ENCODE measurements around the gene PLEKHA3. TPM values are rescaled to one million over a fixed set of nuclear protein-coding genes. Genes with fewer than 3 reads are reported as not detected.

PLEKHA3 gene
- total RNA-seq, 1 donor from 2014 or later: 5.2 TPM

DNA sequence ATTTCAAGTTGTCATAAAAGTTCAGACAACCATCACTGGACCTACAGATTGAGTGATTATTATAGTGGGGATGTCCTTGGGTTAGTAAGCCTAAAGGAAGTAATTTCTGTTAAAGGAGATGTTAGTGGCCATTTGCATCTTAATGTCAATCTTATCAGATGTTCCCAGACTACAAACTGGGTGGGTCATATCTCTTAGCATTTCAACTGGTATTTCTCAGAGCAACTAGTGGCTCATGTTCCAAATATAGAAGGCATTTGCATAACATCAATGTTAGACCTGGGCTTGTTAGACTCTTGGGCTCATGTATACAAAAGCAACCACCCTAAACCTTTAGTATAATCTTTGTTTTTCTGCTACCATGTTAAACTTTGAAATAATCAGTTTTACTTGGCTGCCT, 17.9 kb downstream of the PLEKHA3 start:
- peaks cover 0 to 4% (median 0%) of the 10 kb centered on the region in 3 donors for H3K4me1 ChIP-seq (ENCODE audit: control insufficient read depth in 3 of 3, insufficient read depth in 3 of 3, low read length in 3 of 3)
- H3K36me3 ChIP-seq (ENCODE audit: control insufficient read depth in 3 of 3, insufficient read depth in 3 of 3, low read length in 3 of 3): peaks cover 23 to 64% (median 60%) of the 10 kb centered on the region in 3 donors
- H3K27me3 ChIP-seq (ENCODE audit: control insufficient read depth in 3 of 3, insufficient read depth in 3 of 3, low read length in 3 of 3): no peaks in the 10 kb centered on the region
- no peak overlapping the region for H3K9ac ChIP-seq (ENCODE audit: low read depth in 1 of 3, low read length in 3 of 3)
- no peak overlapping the region for H3K4me3 ChIP-seq (ENCODE audit: low read length in 3 of 3)
- no peaks in the 10 kb centered on the region for H3K9me3 ChIP-seq (ENCODE audit: control insufficient read depth in 3 of 3, low read length in 3 of 3)
- H3K27ac ChIP-seq (ENCODE audit: low read depth, low read length): no peak overlapping the region

DNA sequence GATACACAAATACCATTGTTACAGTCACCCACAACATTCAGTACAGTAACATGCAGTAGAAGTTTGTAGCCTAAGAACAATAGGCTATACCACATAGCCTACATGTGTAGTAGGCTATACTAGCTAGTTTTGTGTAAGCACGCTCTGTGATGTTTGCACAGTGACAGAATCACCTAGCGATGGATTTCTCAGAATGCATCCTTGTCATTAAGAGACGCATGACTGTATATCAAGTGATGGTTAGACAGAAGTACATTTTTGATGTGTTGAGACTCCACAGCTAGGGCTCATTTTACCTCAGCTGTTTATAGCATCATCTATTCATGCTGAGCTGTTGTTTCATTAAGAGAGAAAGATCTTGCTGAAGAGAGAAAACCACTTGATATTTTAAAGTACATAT, 19.4 kb downstream of the PLEKHA3 start:
- peaks cover 20 to 61% (median 54%) of the 10 kb centered on the region in 3 donors for H3K36me3 ChIP-seq (ENCODE audit: control insufficient read depth in 3 of 3, insufficient read depth in 3 of 3, low read length in 3 of 3)
- peaks cover 0 to 4% (median 0%) of the 10 kb centered on the region in 3 donors for H3K4me1 ChIP-seq (ENCODE audit: control insufficient read depth in 3 of 3, insufficient read depth in 3 of 3, low read length in 3 of 3)
- H3K9me3 ChIP-seq (ENCODE audit: control insufficient read depth in 3 of 3, low read length in 3 of 3): no peaks in the 10 kb centered on the region
- H3K27ac ChIP-seq (ENCODE audit: low read depth, low read length): no peak overlapping the region
- H3K9ac ChIP-seq (ENCODE audit: low read depth in 1 of 3, low read length in 3 of 3): no peak overlapping the region
- no peaks in the 10 kb centered on the region for H3K27me3 ChIP-seq (ENCODE audit: control insufficient read depth in 3 of 3, insufficient read depth in 3 of 3, low read length in 3 of 3)
- H3K4me3 ChIP-seq (ENCODE audit: low read length in 3 of 3): no peak overlapping the region

DNA sequence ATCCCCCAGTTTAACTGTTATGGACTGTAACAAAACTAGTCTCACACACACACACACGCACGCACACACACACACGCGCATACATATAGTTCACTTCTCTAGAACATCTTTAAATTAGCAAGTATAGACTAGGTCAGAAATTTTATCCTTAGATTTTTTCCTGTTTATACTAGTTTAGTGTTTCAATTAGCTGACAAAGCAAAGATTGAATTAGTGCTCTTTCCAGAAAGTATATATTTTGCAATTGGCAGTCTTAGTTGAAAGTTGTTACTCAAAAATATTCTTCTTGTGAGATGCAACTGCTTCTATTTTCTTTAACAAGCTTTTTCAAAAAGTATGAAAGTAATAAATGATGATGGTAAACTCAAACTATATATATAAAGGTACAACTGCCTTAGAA, 22.5 kb downstream of the PLEKHA3 start:
- Histone ChIP-seq H3K36me3 (ENCODE audit: control insufficient read depth in 3 of 3, insufficient read depth in 3 of 3, low read length in 3 of 3) (peaks cover 14 to 48% (median 45%) of the 10 kb centered on the region in 3 donors), H3K27ac (ENCODE audit: low read depth, low read length) (no peak overlapping the region), H3K4me1 (ENCODE audit: control insufficient read depth in 3 of 3, insufficient read depth in 3 of 3, low read length in 3 of 3) (peaks cover 0 to 4% (median 0%) of the 10 kb centered on the region in 3 donors), H3K27me3 (ENCODE audit: control insufficient read depth in 3 of 3, insufficient read depth in 3 of 3, low read length in 3 of 3) (no peaks in the 10 kb centered on the region), H3K4me3 (ENCODE audit: low read length in 3 of 3) (no peak overlapping the region), H3K9ac (ENCODE audit: low read depth in 1 of 3, low read length in 3 of 3) (no peak overlapping the region), H3K9me3 (ENCODE audit: control insufficient read depth in 3 of 3, low read length in 3 of 3) (no peaks in the 10 kb centered on the region)

DNA sequence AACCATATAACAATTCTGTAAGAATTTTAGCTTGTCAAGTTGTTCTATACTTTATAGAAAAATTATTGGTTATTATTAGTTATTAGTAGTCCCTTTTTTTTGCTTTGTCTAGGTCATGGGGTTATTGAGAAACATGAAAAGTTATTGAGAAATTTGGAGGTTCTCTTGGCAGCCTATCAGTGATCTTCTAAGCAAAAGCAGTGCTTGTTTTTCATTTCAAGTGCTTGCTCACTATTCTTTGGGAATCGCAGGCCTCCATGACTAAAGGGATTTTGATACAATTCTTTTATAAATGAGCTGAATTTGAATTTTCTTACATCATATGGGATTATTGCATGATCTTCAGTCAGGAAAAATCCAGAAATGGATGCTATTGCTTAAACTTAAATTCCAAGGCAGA, 25.8 kb downstream of the PLEKHA3 start:
- peaks cover 7 to 34% (median 31%) of the 10 kb centered on the region in 3 donors for H3K36me3 ChIP-seq (ENCODE audit: control insufficient read depth in 3 of 3, insufficient read depth in 3 of 3, low read length in 3 of 3)

DNA sequence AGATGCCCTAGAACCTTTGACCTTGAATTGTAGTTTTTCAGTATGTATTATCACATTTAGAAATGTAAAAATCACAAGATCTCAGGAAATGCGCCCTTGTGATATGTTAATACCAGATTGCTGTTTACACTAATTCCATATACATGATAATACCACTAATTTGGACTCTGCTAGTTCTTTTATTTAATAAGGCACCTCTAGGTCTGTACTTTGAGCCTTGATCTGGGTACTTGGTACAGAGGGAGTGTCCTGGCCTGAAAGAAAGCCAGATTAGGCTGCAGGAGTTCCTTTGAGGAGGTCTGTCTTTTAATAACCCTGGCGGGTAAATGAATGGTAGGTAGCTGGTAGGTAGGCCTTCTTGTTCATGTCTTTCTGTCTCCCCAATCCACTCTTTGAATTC, 26.3 kb downstream of the PLEKHA3 start:
- Histone ChIP-seq H3K27ac (ENCODE audit: low read depth, low read length) (no peak overlapping the region), H3K9ac (ENCODE audit: low read depth in 1 of 3, low read length in 3 of 3) (no peak overlapping the region), H3K27me3 (ENCODE audit: control insufficient read depth in 3 of 3, insufficient read depth in 3 of 3, low read length in 3 of 3) (no peaks in the 10 kb centered on the region), H3K36me3 (ENCODE audit: control insufficient read depth in 3 of 3, insufficient read depth in 3 of 3, low read length in 3 of 3) (peaks cover 3 to 30% (median 28%) of the 10 kb centered on the region in 3 donors), H3K9me3 (ENCODE audit: control insufficient read depth in 3 of 3, low read length in 3 of 3) (no peaks in the 10 kb centered on the region), H3K4me1 (ENCODE audit: control insufficient read depth in 3 of 3, insufficient read depth in 3 of 3, low read length in 3 of 3) (no peaks in the 10 kb centered on the region), H3K4me3 (ENCODE audit: low read length in 3 of 3) (no peak overlapping the region)

More for the DNA sequence above, 25.8 kb downstream of the PLEKHA3 start:
- no peaks in the 10 kb centered on the region for H3K4me1 ChIP-seq (ENCODE audit: control insufficient read depth in 3 of 3, insufficient read depth in 3 of 3, low read length in 3 of 3)
- H3K27me3 ChIP-seq (ENCODE audit: control insufficient read depth in 3 of 3, insufficient read depth in 3 of 3, low read length in 3 of 3): no peaks in the 10 kb centered on the region
- H3K27ac ChIP-seq (ENCODE audit: low read depth, low read length): no peak overlapping the region
- H3K4me3 ChIP-seq (ENCODE audit: low read length in 3 of 3): no peak overlapping the region
- H3K9ac ChIP-seq (ENCODE audit: low read depth in 1 of 3, low read length in 3 of 3): no peak overlapping the region
- H3K9me3 ChIP-seq (ENCODE audit: control insufficient read depth in 3 of 3, low read length in 3 of 3): no peaks in the 10 kb centered on the region

DNA sequence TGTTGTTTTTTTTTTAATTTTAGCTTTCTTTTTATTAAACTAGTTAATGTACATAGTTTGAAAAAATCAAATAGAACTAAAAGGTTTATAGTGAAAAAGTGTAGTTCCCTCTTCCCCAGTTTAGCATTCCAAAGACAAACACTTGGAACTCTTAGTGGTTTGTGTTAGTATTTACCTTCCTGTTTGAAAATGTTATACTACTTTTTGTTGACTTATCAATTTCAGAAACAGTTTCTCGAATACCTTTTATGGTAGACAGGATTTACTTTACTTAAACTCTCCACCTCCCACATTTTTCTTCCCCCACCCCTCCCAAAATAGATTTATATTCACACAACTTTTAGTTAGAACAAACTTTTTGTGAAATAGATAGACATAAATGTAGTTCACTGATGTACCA, 26.7 kb downstream of the PLEKHA3 start:
- Histone ChIP-seq H3K27me3 (ENCODE audit: control insufficient read depth in 3 of 3, insufficient read depth in 3 of 3, low read length in 3 of 3) (no peaks in the 10 kb centered on the region), H3K9me3 (ENCODE audit: control insufficient read depth in 3 of 3, low read length in 3 of 3) (no peaks in the 10 kb centered on the region), H3K9ac (ENCODE audit: low read depth in 1 of 3, low read length in 3 of 3) (no peak overlapping the region), H3K4me1 (ENCODE audit: control insufficient read depth in 3 of 3, insufficient read depth in 3 of 3, low read length in 3 of 3) (no peaks in the 10 kb centered on the region), H3K36me3 (ENCODE audit: control insufficient read depth in 3 of 3, insufficient read depth in 3 of 3, low read length in 3 of 3) (peaks cover 3 to 25% (median 24%) of the 10 kb centered on the region in 3 donors), H3K4me3 (ENCODE audit: low read length in 3 of 3) (no peak overlapping the region), H3K27ac (ENCODE audit: low read depth, low read length) (no peak overlapping the region)

DNA sequence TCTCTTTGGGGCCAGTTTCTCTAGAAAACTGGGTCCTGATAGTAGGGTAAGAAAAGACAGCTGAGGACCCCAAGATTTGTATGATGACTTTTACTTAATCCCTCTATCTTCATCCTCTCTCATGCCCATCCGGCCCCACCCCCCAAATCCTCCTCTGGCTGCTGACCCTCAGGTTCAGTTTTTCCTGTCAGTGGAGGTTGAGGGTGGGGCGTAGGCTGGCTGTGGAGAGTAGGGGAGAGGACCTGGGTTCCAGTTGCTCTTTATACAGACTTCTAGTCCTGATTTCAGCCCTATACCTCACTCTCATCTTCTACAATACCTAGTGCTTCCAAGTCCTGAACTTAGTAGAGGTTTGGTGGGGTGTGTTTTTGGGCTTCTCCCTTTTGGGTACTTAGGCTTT, 28.4 kb downstream of the PLEKHA3 start:
- Histone ChIP-seq H3K36me3 (ENCODE audit: control insufficient read depth in 3 of 3, insufficient read depth in 3 of 3, low read length in 3 of 3) (peaks cover 0 to 14% (median 11%) of the 10 kb centered on the region in 3 donors), H3K27ac (ENCODE audit: low read depth, low read length) (no peak overlapping the region), H3K4me3 (ENCODE audit: low read length in 3 of 3) (no peak overlapping the region), H3K27me3 (ENCODE audit: control insufficient read depth in 3 of 3, insufficient read depth in 3 of 3, low read length in 3 of 3) (no peaks in the 10 kb centered on the region), H3K4me1 (ENCODE audit: control insufficient read depth in 3 of 3, insufficient read depth in 3 of 3, low read length in 3 of 3) (no peaks in the 10 kb centered on the region), H3K9ac (ENCODE audit: low read depth in 1 of 3, low read length in 3 of 3) (no peak overlapping the region), H3K9me3 (ENCODE audit: control insufficient read depth in 3 of 3, low read length in 3 of 3) (no peaks in the 10 kb centered on the region)

DNA sequence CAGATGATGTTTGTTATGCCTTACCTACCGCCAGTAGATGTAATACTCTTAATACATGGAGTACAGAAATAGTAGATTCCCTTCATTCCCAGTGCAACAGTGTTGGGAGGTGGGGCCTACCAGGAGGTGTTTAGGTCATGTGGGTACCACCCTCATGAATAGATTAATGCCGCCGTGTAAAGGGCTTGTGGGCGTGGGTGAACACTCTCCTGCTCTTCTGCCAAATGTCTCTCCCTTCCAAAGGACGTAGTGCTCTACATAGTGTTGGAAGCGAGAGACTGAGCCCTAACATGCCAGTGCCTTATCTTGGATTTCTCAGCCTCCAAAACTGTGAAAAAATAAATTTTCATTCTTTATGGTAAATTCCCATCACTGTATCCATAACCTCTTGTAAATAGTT, 30.1 kb downstream of the PLEKHA3 start:
- Histone ChIP-seq H3K36me3 (ENCODE audit: control insufficient read depth in 3 of 3, insufficient read depth in 3 of 3, low read length in 3 of 3) (peaks cover 0 to 12% (median under 1%) of the 10 kb centered on the region in 3 donors), H3K27me3 (ENCODE audit: control insufficient read depth in 3 of 3, insufficient read depth in 3 of 3, low read length in 3 of 3) (no peaks in the 10 kb centered on the region)

DNA sequence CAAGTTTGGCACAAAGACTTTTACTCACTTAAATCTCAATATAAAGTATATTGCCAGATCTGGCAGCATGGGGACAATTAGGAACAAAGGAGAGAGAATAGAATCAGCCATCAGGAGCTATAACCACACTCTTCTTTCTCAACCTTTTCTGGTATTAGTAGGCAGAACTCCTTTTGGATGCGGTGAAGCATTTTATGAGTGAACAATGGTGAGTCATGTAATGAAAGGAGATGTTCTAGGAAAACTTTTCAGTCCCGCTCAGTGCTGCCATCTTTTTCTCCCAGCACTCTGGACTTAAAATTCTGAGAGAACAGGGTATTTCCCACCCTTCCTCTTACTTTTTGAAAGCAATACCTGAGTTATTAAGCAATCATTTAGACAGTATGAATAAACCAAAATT, 32.2 kb downstream of the PLEKHA3 start:
- Histone ChIP-seq H3K4me1 (ENCODE audit: control insufficient read depth in 3 of 3, insufficient read depth in 3 of 3, low read length in 3 of 3) (no peaks in the 10 kb centered on the region), H3K36me3 (ENCODE audit: control insufficient read depth in 3 of 3, insufficient read depth in 3 of 3, low read length in 3 of 3) (peaks cover 0 to 12% (median 0%) of the 10 kb centered on the region in 3 donors), H3K27ac (ENCODE audit: low read depth, low read length) (no peak overlapping the region), H3K9me3 (ENCODE audit: control insufficient read depth in 3 of 3, low read length in 3 of 3) (no peaks in the 10 kb centered on the region), H3K4me3 (ENCODE audit: low read length in 3 of 3) (no peak overlapping the region), H3K9ac (ENCODE audit: low read depth in 1 of 3, low read length in 3 of 3) (no peak overlapping the region), H3K27me3 (ENCODE audit: control insufficient read depth in 3 of 3, insufficient read depth in 3 of 3, low read length in 3 of 3) (no peaks in the 10 kb centered on the region)

More for the DNA sequence above, 30.1 kb downstream of the PLEKHA3 start:
- H3K27ac ChIP-seq (ENCODE audit: low read depth, low read length): no peak overlapping the region
- no peak overlapping the region for H3K9ac ChIP-seq (ENCODE audit: low read depth in 1 of 3, low read length in 3 of 3)
- H3K4me1 ChIP-seq (ENCODE audit: control insufficient read depth in 3 of 3, insufficient read depth in 3 of 3, low read length in 3 of 3): no peaks in the 10 kb centered on the region
- H3K4me3 ChIP-seq (ENCODE audit: low read length in 3 of 3): no peak overlapping the region
- no peaks in the 10 kb centered on the region for H3K9me3 ChIP-seq (ENCODE audit: control insufficient read depth in 3 of 3, low read length in 3 of 3)

DNA sequence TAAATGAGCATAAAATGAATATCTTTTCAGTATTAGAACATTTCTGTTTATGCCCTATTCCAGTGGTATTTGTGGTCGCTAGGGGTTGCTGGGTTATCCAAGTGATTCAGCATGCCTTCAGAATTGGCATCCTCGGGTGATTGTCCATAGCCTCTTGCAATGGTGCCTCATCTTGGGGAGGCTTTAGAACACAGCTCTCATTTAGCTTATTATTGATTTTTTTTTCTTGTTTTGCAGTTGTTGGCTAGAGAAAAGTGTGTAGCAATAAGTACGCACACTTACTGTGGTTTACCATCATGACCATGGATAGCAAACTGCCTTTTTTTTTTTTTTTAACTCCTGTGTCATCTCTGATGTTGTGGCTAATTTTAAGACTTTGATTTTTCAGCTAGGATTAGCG, 33.6 kb downstream of the PLEKHA3 start:
- Histone ChIP-seq H3K36me3 (ENCODE audit: control insufficient read depth in 3 of 3, insufficient read depth in 3 of 3, low read length in 3 of 3) (peaks cover 0 to 14% (median 6%) of the 10 kb centered on the region in 3 donors), H3K9ac (ENCODE audit: low read depth in 1 of 3, low read length in 3 of 3) (no peak overlapping the region)

More for the DNA sequence above, 33.6 kb downstream of the PLEKHA3 start:
- Histone ChIP-seq H3K27me3 (ENCODE audit: control insufficient read depth in 3 of 3, insufficient read depth in 3 of 3, low read length in 3 of 3) (no peaks in the 10 kb centered on the region), H3K4me3 (ENCODE audit: low read length in 3 of 3) (no peak overlapping the region), H3K4me1 (ENCODE audit: control insufficient read depth in 3 of 3, insufficient read depth in 3 of 3, low read length in 3 of 3) (no peaks in the 10 kb centered on the region), H3K27ac (ENCODE audit: low read depth, low read length) (no peak overlapping the region), H3K9me3 (ENCODE audit: control insufficient read depth in 3 of 3, low read length in 3 of 3) (no peaks in the 10 kb centered on the region)

Measured in skeletal muscle tissue (tissue), 4 donors.